Smooth muscle cell (in vitro differentiated cells): ENCODE results near the gene MCCC1. TPM values are rescaled to one million over a fixed set of nuclear protein-coding genes. Genes with fewer than 3 reads are reported as not detected.

Source experiments
- DNase-seq: peaks from one replicate; lab custom pipeline; 2025; ENCODE audit not compliant: unreplicated experiment; lab: John Stamatoyannopoulos, UW
- H2AFZ ChIP-seq: fragments of 200-600 bp; sonication (generic); 2 replicates; pipeline ENCODE4 v1.6.0; 2016; ENCODE audit warnings: antibody characterized with exemption, low read depth, mild to moderate bottlenecking
- H3F3A ChIP-seq: fragments of 200-600 bp; sonication (generic); 2 replicates; pipeline ENCODE4 v1.6.0; 2017; ENCODE audit warnings: antibody characterized with exemption, low read depth
- H3K27ac ChIP-seq: fragments of 200-600 bp; sonication (generic); 2 replicates; pipeline ENCODE4 v1.5.1; 2016; ENCODE audit warnings: low read depth, mild to moderate bottlenecking
- H3K27me3 ChIP-seq: fragments of 200-600 bp; sonication (generic); 2 replicates; pipeline ENCODE4 v1.6.1; 2016; ENCODE audit warnings: low read depth, mild to moderate bottlenecking
- H3K36me3 ChIP-seq: fragments of 200-600 bp; sonication (generic); 2 replicates; pipeline ENCODE4 v1.5.1; 2016; ENCODE audit warnings: low read depth
- H3K4me1 ChIP-seq: fragments of 200-600 bp; sonication (generic); 2 replicates; pipeline ENCODE4 v1.5.1; 2016; ENCODE audit warnings: low read depth
- H3K4me2 ChIP-seq: fragments of 200-600 bp; sonication (generic); 2 replicates; pipeline ENCODE4 v1.6.0; 2016; ENCODE audit warnings: mild to moderate bottlenecking
- H3K4me3 ChIP-seq: fragments of 200-600 bp; sonication (generic); 2 replicates; pipeline ENCODE4 v1.5.1; 2016; ENCODE audit warnings: mild to moderate bottlenecking
- H3K79me2 ChIP-seq: fragments of 200-600 bp; sonication (generic); 2 replicates; pipeline ENCODE4 v1.6.0; 2016; ENCODE audit warnings: low read depth, mild to moderate bottlenecking
- H3K9ac ChIP-seq: fragments of 200-600 bp; sonication (generic); 2 replicates; pipeline ENCODE4 v1.6.0; 2016; ENCODE audit warnings: low read depth
- H3K9me3 ChIP-seq: fragments of 200-600 bp; sonication (generic); replicated peaks from 2 replicates; pipeline ENCODE4 v1.5.1; 2016; ENCODE audit warnings: low read depth
- H4K20me1 ChIP-seq: fragments of 200-600 bp; sonication (generic); 2 replicates; pipeline ENCODE4 v1.6.0; 2016; ENCODE audit warnings: low read depth
- CTCF ChIP-seq: fragments of 200-600 bp; sonication (generic); IDR thresholded peaks from 2 replicates; pipeline ENCODE4 v1.5.1; 2017; ENCODE audit warnings: borderline replicate concordance, mild to moderate bottlenecking, antibody characterized with exemption; ENCODE audit not compliant: insufficient read depth, poor library complexity, severe bottlenecking
- WGBS: methylation state at CpG from one replicate; pipeline ENCODE4 v1.1.7; 2016; ENCODE audit warnings: low lambda C conversion rate; 5-methylcytosine and 5-hydroxymethylcytosine counted together
- polyA plus RNA-seq: library from polyadenylated mRNA; unstranded; fragments of >200 nt; fragmentation: Nextera tagmentation; extraction: Ambion mirVana; gene quantifications from 2 replicates; pipeline ENCODE4 v1.2.1, GENCODE V29; 2016
- total RNA-seq: library from RNA; depleted of rRNA; stranded (reverse); fragments of >200 nt; gene quantifications from 2 replicates; pipeline ENCODE4 v1.2.3, GENCODE V29; 2014

The MCCC1 gene
- total and polyA plus RNA-seq, 2 experiments from 2014 or later = 10.4 to 12.1 TPM

- no peak for TF ChIP-seq CTCF
- H3K36me3 ChIP-seq = no peaks in the 10 kb centered on the region
- no peaks in the 10 kb centered on the region for H4K20me1 ChIP-seq
- H3K9me3 ChIP-seq = no peaks in the 10 kb centered on the region
- H3K79me2 ChIP-seq = no peaks in the 10 kb centered on the region
- H3F3A ChIP-seq = no peaks in the 10 kb centered on the region
- 97% methylated on average over 3 of the region's 3 CpGs for WGBS
- no peaks in the 10 kb centered on the region for H3K27me3 ChIP-seq
- H3K9ac ChIP-seq = no peak overlapping the region
- DNase-seq = no peak
- no peaks in the 10 kb centered on the region for H3K4me1 ChIP-seq
- no peak overlapping the region for H3K4me3 ChIP-seq
- H2AFZ ChIP-seq = no peak overlapping the region
- no peak overlapping the region for H3K27ac ChIP-seq
- H3K4me2 ChIP-seq = no peak overlapping the region
Measured at GRCh38 chr3:183022936-183023516, 76.3 kb downstream of the MCCC1 start.

GRCh38 chr3:183018421-183019192 is 80.7 kb downstream of the MCCC1 start:
- Histone ChIP-seq H3K4me2 (no peak overlapping the region), H3K79me2 (no peaks in the 10 kb centered on the region), H3F3A (no peaks in the 10 kb centered on the region), H4K20me1 (no peaks in the 10 kb centered on the region), H3K27ac (no peak overlapping the region), H2AFZ (no peak overlapping the region), H3K27me3 (no peaks in the 10 kb centered on the region), H3K4me3 (no peak overlapping the region), H3K4me1 (no peaks in the 10 kb centered on the region), H3K9ac (no peak overlapping the region), H3K9me3 (no peaks in the 10 kb centered on the region), H3K36me3 (peaks cover 10% of the 10 kb centered on the region)
- TF ChIP-seq CTCF = no peak
- WGBS = 96% methylated on average over 3 of the region's 3 CpGs
- no peak for DNase-seq

GRCh38 chr3:183015185-183015584 is 84.1 kb downstream of the MCCC1 start:
- peaks cover 10% of the 10 kb centered on the region for H3K36me3 ChIP-seq
- DNase-seq = no peak
- no peaks in the 10 kb centered on the region for H3K9me3 ChIP-seq
- no peaks in the 10 kb centered on the region for H3K27me3 ChIP-seq
- no peak for TF ChIP-seq CTCF
- no peak overlapping the region for H3K9ac ChIP-seq
- H4K20me1 ChIP-seq = no peaks in the 10 kb centered on the region
- H3K4me2 ChIP-seq = no peak overlapping the region
- no peak overlapping the region for H3K4me3 ChIP-seq
- no peaks in the 10 kb centered on the region for H3F3A ChIP-seq
- WGBS = 93% methylated on average over 2 of the region's 2 CpGs
- H3K27ac ChIP-seq = no peak overlapping the region
- H2AFZ ChIP-seq = no peak overlapping the region
- no peaks in the 10 kb centered on the region for H3K4me1 ChIP-seq
- H3K79me2 ChIP-seq = no peaks in the 10 kb centered on the region
